NCI-H2171 (cell line): ENCODE data around the gene ANTXR2.

ENCODE experiments used
- DNase-seq: peaks from one replicate; lab custom pipeline; 2025; lab: John Stamatoyannopoulos, UW

ANTXR2 gene

DNA sequence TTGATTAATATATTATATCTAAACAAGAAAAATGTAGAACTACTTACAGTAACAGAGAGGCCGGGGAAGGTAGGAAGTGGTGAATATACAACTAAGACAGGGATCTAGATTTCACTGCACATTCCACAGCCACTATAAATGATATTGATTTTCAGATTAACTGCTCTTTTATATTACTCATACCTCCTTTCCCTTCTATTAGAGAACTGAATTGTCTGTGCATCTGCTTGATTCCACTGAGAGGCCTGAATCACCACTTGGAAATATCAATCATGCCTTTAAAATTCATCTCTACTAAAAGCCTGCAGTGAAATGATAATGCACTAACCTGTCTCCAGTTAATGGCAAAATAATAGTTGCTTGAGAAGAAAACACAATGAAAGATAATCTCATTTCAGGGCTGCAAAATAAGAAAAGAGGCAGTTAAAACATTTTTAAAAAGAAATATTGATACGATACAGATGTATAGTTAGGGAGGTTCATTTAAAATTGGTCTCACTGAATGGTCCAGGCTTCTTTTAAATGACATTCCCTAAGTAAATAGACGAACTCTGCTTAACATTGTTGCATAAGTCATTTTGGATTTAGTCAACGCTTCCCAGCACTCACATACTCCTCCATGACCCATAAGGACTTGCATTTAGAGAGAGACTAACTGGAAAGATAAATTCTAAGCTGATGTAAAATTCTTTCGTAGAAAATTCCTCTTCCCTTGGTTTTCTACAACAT is 3.8 kb downstream of the ANTXR2 start:
- no peak for DNase-seq

DNA sequence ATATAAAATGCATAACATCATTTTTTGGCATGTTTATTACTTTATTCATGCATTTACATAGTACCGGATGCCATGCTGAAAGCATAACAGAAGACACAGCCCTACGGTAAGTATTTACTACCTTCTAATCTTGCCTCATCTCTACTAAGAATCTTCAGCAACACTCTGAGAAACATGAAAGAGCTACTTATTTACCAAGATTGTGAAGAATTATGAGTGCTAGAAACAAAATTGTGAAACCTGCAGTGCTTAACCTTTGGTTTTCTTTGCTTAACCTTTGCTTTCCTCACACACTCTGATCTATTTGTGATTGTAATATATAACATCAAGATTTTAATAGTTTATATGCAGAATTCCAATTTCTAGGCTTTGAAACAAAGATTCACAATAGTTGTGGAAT is 7.4 kb downstream of the ANTXR2 start:
- DNase-seq, result no peak

DNA sequence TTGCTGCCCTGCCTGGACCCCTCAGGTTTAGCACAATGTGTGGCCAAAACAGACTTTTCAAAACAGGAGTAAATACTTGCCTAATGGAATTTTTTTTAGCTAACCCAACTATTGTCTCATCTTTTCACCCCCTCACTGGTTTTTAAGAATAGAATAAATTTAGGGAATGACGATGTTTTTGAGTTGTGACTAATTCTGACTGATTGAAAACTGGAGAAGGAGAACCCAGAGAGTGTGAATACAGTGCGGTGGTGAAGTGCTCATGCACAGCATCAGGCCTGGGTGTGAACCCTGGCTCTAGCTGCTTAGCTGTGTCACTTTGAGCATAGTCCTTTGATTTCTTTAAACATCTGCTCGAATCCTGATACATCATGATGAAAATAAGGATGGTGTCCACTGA is 10.5 kb downstream of the ANTXR2 start:
- DNase-seq, result no peak

DNA sequence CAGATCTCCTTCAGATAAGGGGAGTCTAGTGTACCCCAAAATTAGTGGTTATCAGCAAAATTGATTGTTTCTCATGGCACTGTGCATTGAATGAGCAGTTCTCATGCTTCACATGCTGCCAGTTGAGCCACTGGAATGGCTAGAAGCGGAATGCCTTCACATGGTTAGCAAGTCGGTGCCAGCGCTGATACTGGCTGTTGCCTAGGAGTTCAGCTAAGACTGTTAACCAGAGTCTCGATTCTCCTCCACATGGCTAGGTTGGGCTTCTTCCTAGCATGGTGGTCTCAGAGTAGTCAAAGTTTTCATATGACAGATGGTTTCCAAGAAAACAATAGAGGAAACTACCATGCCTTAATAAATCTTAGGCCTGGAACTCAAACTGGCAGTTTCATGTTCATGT is 12.2 kb downstream of the ANTXR2 start:
- no peak for DNase-seq

DNA sequence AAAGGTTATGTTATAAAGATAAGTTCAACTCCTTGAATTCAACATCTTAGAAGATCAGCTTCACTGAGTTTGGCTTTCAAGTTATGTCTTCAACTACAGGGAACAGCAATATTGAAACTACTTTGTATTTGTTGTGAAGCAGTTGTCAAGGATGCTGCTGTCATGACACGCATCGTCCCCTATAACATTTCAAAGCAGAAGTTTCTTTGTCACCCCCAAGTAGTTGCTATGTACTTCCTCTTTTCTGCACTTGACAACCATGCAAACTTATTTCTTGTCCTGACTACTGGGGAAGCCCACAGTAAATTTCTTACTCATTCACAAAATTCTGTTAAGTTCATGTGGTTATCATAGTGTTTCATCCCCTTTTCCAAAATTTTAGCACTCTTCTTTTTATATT is 14.3 kb downstream of the ANTXR2 start:
- DNase-seq, result no peak

DNA sequence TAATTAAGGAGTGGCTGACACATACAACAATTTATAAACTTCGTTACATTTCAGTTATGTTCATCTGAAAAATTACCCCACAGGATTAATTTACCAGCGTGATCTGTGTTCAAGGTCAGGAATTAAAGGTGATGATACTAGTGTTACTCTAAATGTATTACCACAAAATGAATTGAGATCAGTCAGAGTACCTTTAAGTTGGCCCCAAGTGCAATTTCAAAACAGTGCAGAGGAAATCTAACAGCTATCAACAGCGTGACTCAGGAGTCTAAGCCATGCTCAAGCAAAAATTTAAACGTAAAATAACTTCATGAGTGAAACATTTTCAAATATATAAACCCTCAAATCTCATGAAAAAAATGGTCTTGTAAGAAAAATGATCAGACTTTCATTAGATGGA is 18.7 kb downstream of the ANTXR2 start:
- DNase-seq, result no peak

DNA sequence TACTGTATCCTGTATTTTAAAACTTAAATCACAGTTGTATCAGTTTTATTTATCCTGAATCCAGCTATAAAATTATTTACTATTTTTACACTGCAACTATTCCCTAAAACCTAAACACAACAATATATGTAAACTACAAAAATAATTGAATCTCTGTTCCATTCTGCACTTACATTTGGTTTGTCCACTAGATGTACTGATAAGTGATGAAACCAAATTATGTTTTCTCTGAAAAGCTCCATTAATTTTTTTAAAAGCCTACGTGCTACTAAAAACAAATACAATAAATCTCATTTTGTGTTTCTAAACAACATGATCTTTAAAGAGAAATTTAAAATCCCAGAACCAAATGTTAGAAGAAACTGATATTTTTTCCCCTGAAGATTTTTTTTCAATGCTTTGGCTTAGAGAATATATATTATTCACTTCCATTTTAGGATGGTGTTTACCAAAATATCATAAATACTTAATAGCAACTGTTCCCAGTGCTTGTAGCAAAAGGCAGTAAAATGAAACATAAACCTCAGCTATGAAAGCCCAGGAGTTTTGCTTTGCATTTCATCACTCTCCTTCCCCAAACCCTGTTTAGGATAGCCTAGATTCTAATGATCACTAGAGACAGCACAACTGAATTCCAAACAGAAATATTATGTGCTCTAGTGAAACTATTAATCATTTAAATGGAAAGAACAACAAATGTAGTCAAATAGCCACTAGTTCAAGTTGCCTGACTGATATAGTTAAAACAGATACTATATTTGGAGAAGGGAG is 19.7 kb downstream of the ANTXR2 start:
- no peak for DNase-seq

DNA sequence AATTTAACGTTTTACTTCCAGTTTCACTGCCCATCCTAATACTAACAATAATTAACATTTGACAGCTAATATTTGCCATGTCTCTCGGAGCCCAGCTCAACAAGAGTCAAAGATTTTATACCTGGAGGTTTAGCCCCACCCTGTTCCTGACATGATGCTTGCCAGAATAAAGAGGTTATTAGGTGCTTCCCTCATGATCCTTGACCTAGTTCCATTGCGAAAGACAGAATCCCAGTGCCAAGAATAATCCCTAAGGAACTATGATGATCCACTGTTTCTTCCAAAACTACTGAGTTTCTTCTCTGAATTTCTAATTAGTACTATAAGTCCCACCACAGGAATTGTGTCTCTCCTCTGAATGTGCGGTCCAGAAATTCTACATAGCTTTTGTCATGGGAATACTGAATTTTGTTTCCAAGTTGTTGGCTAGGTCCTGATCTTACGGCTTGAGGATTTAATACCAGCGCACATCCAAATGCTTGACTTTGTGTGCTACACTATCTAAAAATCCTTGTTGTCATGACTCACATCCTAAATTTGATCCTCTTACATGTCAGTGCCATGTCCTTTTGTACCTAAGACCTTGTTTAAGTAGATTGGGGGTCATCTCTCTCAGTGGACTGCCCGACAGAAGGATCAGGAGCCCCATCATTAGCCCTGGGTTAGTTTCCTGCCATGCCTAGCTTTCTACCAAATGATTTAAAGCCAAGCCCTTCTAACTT is 23.1 kb downstream of the ANTXR2 start:
- DNase-seq, result no peak

DNA sequence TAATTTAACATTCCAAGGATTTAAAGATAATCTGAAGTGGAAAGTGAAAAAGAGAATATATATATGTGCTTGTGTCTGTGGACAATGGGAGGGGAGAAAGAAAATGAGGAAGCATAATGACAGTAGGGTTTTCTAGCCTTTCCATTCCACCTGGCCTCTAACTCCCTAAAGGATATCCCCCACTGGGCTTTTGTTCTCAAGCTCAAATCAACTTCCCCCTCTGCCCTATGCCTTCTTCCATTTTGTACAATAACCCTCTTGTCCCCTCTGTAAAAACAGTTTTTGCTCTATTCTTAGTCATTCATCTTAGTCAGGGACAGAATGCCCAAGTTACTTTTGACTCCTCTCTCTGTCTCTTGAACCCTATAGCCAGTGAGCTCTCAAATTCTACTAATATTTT is 23.6 kb downstream of the ANTXR2 start:
- DNase-seq, result no peak

DNA sequence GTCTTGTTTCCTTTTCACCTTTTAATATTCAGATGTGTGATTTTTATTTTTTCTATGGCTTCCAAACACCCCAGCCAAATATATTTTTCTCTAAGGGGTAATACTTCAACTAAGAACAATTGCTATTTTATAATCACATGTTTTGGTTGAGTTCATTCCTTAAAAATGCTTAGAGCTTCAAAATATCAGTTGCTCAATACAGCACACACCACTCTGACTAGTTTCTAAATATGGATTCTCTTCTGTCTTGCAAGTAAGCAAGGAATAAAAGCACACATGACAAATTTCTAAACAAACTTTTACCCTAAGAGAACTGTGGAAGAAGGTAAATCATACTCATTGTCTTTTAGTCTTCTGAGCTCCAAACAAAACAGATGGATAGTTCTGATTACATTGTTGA is 27.2 kb downstream of the ANTXR2 start:
- DNase-seq, result no peak

- no peak for DNase-seq
Observed at GRCh38 chr4:80043541-80043940, 29.5 kb downstream of the ANTXR2 start.

- no peak for DNase-seq
Observed at GRCh38 chr4:80042821-80043220, 30.2 kb downstream of the ANTXR2 start.

GRCh38 chr4:80037864-80038263 is 35.2 kb downstream of the ANTXR2 start:
- no peak for DNase-seq

GRCh38 chr4:80036949-80037685 is 35.9 kb downstream of the ANTXR2 start:
- DNase-seq, result no peak

DNA sequence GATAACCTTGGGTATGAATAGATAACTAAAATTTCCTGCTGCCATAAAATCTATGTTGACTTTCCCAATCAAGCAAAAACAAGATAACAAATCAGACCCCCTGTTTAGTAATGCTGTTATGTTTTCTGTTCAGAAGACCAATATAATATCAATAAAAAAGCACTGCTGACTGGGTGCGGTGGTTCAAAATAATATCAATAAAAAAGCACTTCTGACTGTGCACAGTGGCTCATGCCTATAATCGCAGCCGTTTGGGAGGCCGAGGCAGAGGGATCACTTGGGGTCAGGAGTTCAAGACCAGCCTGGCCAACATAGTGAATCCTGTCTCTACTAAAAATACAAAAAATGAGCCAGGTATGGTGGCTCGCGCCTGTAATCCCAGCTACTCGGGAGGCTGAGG is 36.7 kb downstream of the ANTXR2 start:
- DNase-seq, result no peak

GRCh38 chr4:80035336-80035735 is 37.7 kb downstream of the ANTXR2 start:
- DNase-seq, result no peak

GRCh38 chr4:80033581-80033980 is 39.4 kb downstream of the ANTXR2 start:
- DNase-seq, result no peak

GRCh38 chr4:80029364-80029763 is 43.7 kb downstream of the ANTXR2 start:
- DNase-seq, result no peak

DNA sequence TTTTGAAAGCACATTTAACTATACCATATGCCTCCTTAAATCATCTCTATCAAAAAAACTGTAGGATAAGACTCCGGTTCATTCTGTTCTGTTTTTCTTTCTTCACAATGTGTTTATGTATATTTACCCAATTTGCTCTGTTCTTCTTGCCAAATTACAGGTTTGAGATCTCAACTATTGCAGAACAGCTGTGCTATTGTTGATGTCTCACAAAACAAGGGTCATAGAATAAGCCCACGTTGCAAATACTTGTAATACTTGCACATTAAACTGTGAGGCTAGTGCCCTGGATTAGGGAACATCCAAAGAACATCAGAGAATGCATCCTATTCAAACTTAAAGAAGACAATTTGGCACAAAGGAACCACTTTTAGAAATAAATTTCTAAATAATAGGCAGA is 45.4 kb downstream of the ANTXR2 start:
- DNase-seq, result no peak

- DNase-seq, result no peak
Observed at GRCh38 chr4:80026100-80026499, 46.9 kb downstream of the ANTXR2 start.

GRCh38 chr4:80024335-80024734 is 48.7 kb downstream of the ANTXR2 start:
- DNase-seq, result no peak

DNA sequence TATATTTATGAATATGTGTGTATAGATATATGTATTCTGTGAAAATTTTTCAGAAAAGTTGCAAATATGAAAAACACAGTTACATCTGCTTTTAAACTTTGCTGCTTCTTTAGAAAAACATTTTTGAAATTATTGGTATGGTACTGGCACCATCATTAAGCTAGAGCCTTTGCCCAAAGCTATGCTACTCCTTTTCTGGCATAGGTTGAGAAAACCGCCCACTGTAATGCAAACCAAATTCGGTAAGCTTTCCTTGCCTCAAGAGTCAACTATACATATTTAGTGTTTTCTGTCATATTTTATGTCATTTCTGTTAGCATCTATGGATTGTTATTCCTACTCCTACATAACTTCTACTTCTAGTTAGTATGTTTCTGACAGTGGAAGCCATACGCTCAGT is 50.7 kb downstream of the ANTXR2 start:
- no peak for DNase-seq
